Right renal pelvis (tissue), 4 donors: ENCODE results near the gene AMMECR1. TPM values are rescaled to one million over a fixed set of nuclear protein-coding genes. Genes with fewer than 3 reads are reported as not detected.
"Not testable (repeated sequence)": the region's sequence is repeated elsewhere in the genome, so short reads cannot be mapped to it uniquely, and the experiment has no call there.

ENCODE experiments used
- DNase-seq, 4 donors: peaks; one replicate each; pipeline ENCODE4 v3.0.0-alpha.2; 2013; ENCODE audit warnings: low read depth in 4 of 4, low spot score in 3 of 4, missing footprints in 1 of 4
- polyA plus RNA-seq, 4 donors: library from polyadenylated mRNA; unstranded; fragments of 120-200 nt; gene quantifications; one replicate each; pipeline ENCODE4 v1.2.1, GENCODE V29; 2013; ENCODE audit not compliant: insufficient read length in 4 of 4

Gene AMMECR1
- polyA plus RNA-seq, 4 donors = 17.9 to 21.2 (median 20.1) TPM

GRCh38 chrX:110175146-110175545 lies 142.7 kb downstream of the AMMECR1 start:
- DNase-seq = no peak

- no peak for DNase-seq
These were observed 144.4 kb downstream of the AMMECR1 start for GRCh38 chrX:110173192-110174175.

- no peak for DNase-seq
These were observed 145.7 kb downstream of the AMMECR1 start for GRCh38 chrX:110172215-110172614.

- no peak for DNase-seq
These were observed 146.4 kb downstream of the AMMECR1 start for GRCh38 chrX:110171442-110171841.

- DNase-seq = no peak
These were observed 147.9 kb downstream of the AMMECR1 start for GRCh38 chrX:110170029-110170428.

GRCh38 chrX:110168585-110168984 lies 149.3 kb downstream of the AMMECR1 start:
- no peak for DNase-seq

- DNase-seq = no peak
These were observed 149.9 kb downstream of the AMMECR1 start for GRCh38 chrX:110167952-110168451.

- DNase-seq = no peak
These were observed 154.4 kb downstream of the AMMECR1 start for GRCh38 chrX:110163488-110163887.

- DNase-seq = no peak
These were observed 155.0 kb downstream of the AMMECR1 start for GRCh38 chrX:110162867-110163266.

GRCh38 chrX:110162131-110162530 lies 155.8 kb downstream of the AMMECR1 start:
- no peak for DNase-seq

- no peak for DNase-seq
These were observed 156.6 kb downstream of the AMMECR1 start for GRCh38 chrX:110161361-110161686.

GRCh38 chrX:110159865-110160264 lies 158.0 kb downstream of the AMMECR1 start:
- no peak for DNase-seq

- DNase-seq = no peak
These were observed 158.7 kb downstream of the AMMECR1 start for GRCh38 chrX:110159235-110159634.

- DNase-seq = no peak
These were observed 160.4 kb downstream of the AMMECR1 start for GRCh38 chrX:110157444-110157843.

- no peak for DNase-seq
These were observed 161.6 kb downstream of the AMMECR1 start for GRCh38 chrX:110156167-110156754.

GRCh38 chrX:110155759-110156158 lies 162.1 kb downstream of the AMMECR1 start:
- no peak for DNase-seq

- not testable (repeated sequence) for DNase-seq
These were observed 163.6 kb downstream of the AMMECR1 start for GRCh38 chrX:110154328-110154727.

- no peak for DNase-seq
These were observed 164.0 kb downstream of the AMMECR1 start for GRCh38 chrX:110153896-110154295.

- no peak for DNase-seq
These were observed 164.6 kb downstream of the AMMECR1 start for GRCh38 chrX:110153244-110153643.

GRCh38 chrX:110146521-110146920 lies 171.4 kb downstream of the AMMECR1 start:
- DNase-seq = peak in 3 of 4 donors; percentile 7 to 46 (median 43)

GRCh38 chrX:110145854-110146253 lies 172.0 kb downstream of the AMMECR1 start:
- no peak for DNase-seq

GRCh38 chrX:110145311-110145710 lies 172.6 kb downstream of the AMMECR1 start:
- DNase-seq = no peak
